DOHH2 (cell line): Measurements from ENCODE around the gene PTPN3.

Experiments
- H3F3A ChIP-seq: fragments of 200-600 bp; sonication (generic), shearing (Covaris generic); 2 replicates; pipeline ENCODE4 v1.6.0; 2016; ENCODE audit warnings: antibody characterized with exemption, mild to moderate bottlenecking; ENCODE audit not compliant: control insufficient read depth, insufficient read depth
- H3K27ac ChIP-seq: fragments of 200-600 bp; sonication (generic); 2 replicates; pipeline ENCODE4 v1.5.1; 2014; ENCODE audit warnings: low read depth, mild to moderate bottlenecking, low read length, moderate library complexity
- H3K27me3 ChIP-seq: fragments of 200-600 bp; sonication (generic); 2 replicates; pipeline ENCODE4 v1.6.1; 2014; ENCODE audit warnings: mild to moderate bottlenecking, low read length, mixed read lengths; ENCODE audit not compliant: control insufficient read depth
- H3K36me3 ChIP-seq: fragments of 200-600 bp; sonication (generic); 2 replicates; pipeline ENCODE4 v1.6.1; 2014; ENCODE audit warnings: mild to moderate bottlenecking, low read length, moderate library complexity, mixed read lengths; ENCODE audit not compliant: control insufficient read depth
- H3K4me1 ChIP-seq: fragments of 200-600 bp; sonication (generic); 2 replicates; pipeline ENCODE4 v1.6.1; 2014; ENCODE audit warnings: mild to moderate bottlenecking, low read length, mixed read lengths; ENCODE audit not compliant: control insufficient read depth
- H3K4me2 ChIP-seq: fragments of 200-600 bp; sonication (generic); 2 replicates; pipeline ENCODE4 v1.6.0; 2014; ENCODE audit warnings: mild to moderate bottlenecking, low read length, moderate library complexity
- H3K4me3 ChIP-seq: fragments of 200-600 bp; sonication (generic); 2 replicates; pipeline ENCODE4 v1.5.1; 2014; ENCODE audit warnings: mild to moderate bottlenecking, low read length, mixed read lengths
- H3K79me2 ChIP-seq: fragments of 200-600 bp; sonication (generic); 2 replicates; pipeline ENCODE4 v1.6.1; 2014; ENCODE audit warnings: mild to moderate bottlenecking, low read length, mixed read lengths; ENCODE audit not compliant: control insufficient read depth
- H3K9me2 ChIP-seq: fragments of 200-600 bp; sonication (generic); replicated peaks from 2 replicates; pipeline ENCODE4 v1.6.1; 2014; ENCODE audit warnings: mild to moderate bottlenecking, low read length, mixed read lengths; ENCODE audit not compliant: control insufficient read depth
- H3K9me3 ChIP-seq: fragments of 200-600 bp; sonication (generic); 2 replicates; pipeline ENCODE4 v1.6.1; 2014; ENCODE audit warnings: antibody characterized with exemption, low read length, mixed read lengths; ENCODE audit not compliant: control insufficient read depth, insufficient read depth
- H4K20me1 ChIP-seq: fragments of 200-600 bp; sonication (generic); 2 replicates; pipeline ENCODE4 v1.6.0; 2014; ENCODE audit warnings: low read depth, mild to moderate bottlenecking, antibody characterized with exemption, low read length, moderate library complexity; ENCODE audit not compliant: control insufficient read depth, insufficient read depth
- CTCF ChIP-seq: fragments of 200-600 bp; sonication (generic); IDR thresholded peaks from one replicate; pipeline ENCODE4 v1.5.1; 2014; ENCODE audit warnings: antibody characterized with exemption, mild to moderate bottlenecking, low read depth, low read length; ENCODE audit not compliant: poor library complexity, severe bottlenecking
- EZH2phosphoT487 ChIP-seq: fragments of 200-600 bp; sonication (generic); IDR thresholded peaks from 2 replicates; pipeline ENCODE4 v1.6.1; 2017; ENCODE audit warnings: borderline replicate concordance, mild to moderate bottlenecking, antibody characterized with exemption, low read length, moderate library complexity, mixed read lengths

PTPN3 gene

GRCh38 chr9:109351032-109351431 is 147.1 kb downstream of the PTPN3 start:
- no peaks in the 10 kb centered on the region for H3F3A ChIP-seq
- no peak for TF ChIP-seq EZH2phosphoT487
- TF ChIP-seq CTCF: no peak
- no peaks in the 10 kb centered on the region for H3K4me1 ChIP-seq

GRCh38 chr9:109349421-109349846 is 148.7 kb downstream of the PTPN3 start:
- Histone ChIP-seq H3K36me3 (no peaks in the 10 kb centered on the region), H3K4me1 (no peaks in the 10 kb centered on the region), H3K79me2 (no peaks in the 10 kb centered on the region), H3K27me3 (no peaks in the 10 kb centered on the region), H3K27ac (no peak overlapping the region), H4K20me1 (no peaks in the 10 kb centered on the region), H3K9me3 (no peaks in the 10 kb centered on the region), H3K4me2 (no peak overlapping the region), H3K9me2 (no peaks in the 10 kb centered on the region), H3K4me3 (no peak overlapping the region), H3F3A (no peaks in the 10 kb centered on the region)
- no peak for TF ChIP-seq EZH2phosphoT487
- TF ChIP-seq CTCF: no peak

More at GRCh38 chr9:109351032-109351431, 147.1 kb downstream of the PTPN3 start:
- Histone ChIP-seq H3K79me2 (no peaks in the 10 kb centered on the region), H3K9me2 (no peaks in the 10 kb centered on the region), H3K4me3 (no peak overlapping the region), H3K4me2 (no peak overlapping the region), H4K20me1 (no peaks in the 10 kb centered on the region), H3K27ac (no peak overlapping the region), H3K36me3 (no peaks in the 10 kb centered on the region), H3K9me3 (no peaks in the 10 kb centered on the region), H3K27me3 (no peaks in the 10 kb centered on the region)

DNA sequence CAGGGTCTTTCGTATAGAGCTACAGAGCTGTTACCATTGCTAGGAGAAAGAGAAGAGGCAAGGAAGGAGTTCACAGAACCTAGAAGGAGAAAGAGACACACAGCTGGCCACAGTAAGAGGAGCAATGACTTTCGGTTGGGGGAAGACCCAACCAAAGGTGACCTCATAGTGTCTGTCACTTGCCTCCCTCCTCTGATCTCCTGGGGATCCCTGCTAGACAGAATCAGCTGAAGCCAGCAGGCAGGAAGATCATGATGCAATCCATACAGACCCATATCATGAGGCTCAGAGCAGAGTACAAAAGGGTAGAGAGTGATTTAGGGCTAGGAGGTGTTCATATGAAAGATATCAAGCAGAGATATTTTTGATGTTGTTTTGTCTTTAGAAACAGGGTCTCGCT is 151.2 kb downstream of the PTPN3 start:
- Histone ChIP-seq H3K27me3 (no peaks in the 10 kb centered on the region), H3K79me2 (no peaks in the 10 kb centered on the region), H3K9me2 (no peaks in the 10 kb centered on the region), H3K9me3 (no peaks in the 10 kb centered on the region), H3K27ac (no peak overlapping the region), H3F3A (no peaks in the 10 kb centered on the region), H3K4me1 (no peaks in the 10 kb centered on the region), H3K4me3 (no peak overlapping the region), H4K20me1 (no peaks in the 10 kb centered on the region), H3K4me2 (no peak overlapping the region), H3K36me3 (no peaks in the 10 kb centered on the region)
- TF ChIP-seq EZH2phosphoT487 (no peak), CTCF (no peak)

- H4K20me1 ChIP-seq: no peaks in the 10 kb centered on the region
- no peaks in the 10 kb centered on the region for H3K79me2 ChIP-seq
- no peaks in the 10 kb centered on the region for H3F3A ChIP-seq
- H3K4me1 ChIP-seq: no peaks in the 10 kb centered on the region
- H3K4me2 ChIP-seq: no peak overlapping the region
- H3K9me3 ChIP-seq: no peaks in the 10 kb centered on the region
- no peaks in the 10 kb centered on the region for H3K36me3 ChIP-seq
- no peak for TF ChIP-seq CTCF
- TF ChIP-seq EZH2phosphoT487: no peak
- H3K9me2 ChIP-seq: no peaks in the 10 kb centered on the region
- H3K4me3 ChIP-seq: no peak overlapping the region
- H3K27ac ChIP-seq: no peak overlapping the region
- no peaks in the 10 kb centered on the region for H3K27me3 ChIP-seq
Observed at GRCh38 chr9:109344866-109345265, 153.2 kb downstream of the PTPN3 start.
